DMS53 treated with DMSO at 0.1 percent for 48 hours (cell line): ENCODE data around the gene HOXB4.

Source experiments
- DNase-seq: peaks from one replicate; lab custom pipeline; 2025; ENCODE audit not compliant: unreplicated experiment; lab: John Stamatoyannopoulos, UW

The HOXB4 gene

GRCh38 chr17:48615047-48615962 lies 37.2 kb upstream of the HOXB4 start, which contains the start of gene HOXB8:
Gene HOXB8, minus strand, starts transcription at chr17:48615292. Its CDS starts 588 bp downstream, at chr17:48614704.
- no peak for DNase-seq

GRCh38 chr17:48613862-48614694 lies 35.9 kb upstream of the HOXB4 start:
- DNase-seq: no peak

- no peak for DNase-seq
Observed at GRCh38 chr17:48612854-48613691, 34.9 kb upstream of the HOXB4 start.

- no peak for DNase-seq
Observed at GRCh38 chr17:48612456-48612853, 34.3 kb upstream of the HOXB4 start.

GRCh38 chr17:48611681-48612455 lies 33.7 kb upstream of the HOXB4 start:
- DNase-seq: no peak

GRCh38 chr17:48611213-48611612 lies 33.1 kb upstream of the HOXB4 start:
- DNase-seq: no peak

GRCh38 chr17:48610282-48611211 lies 32.4 kb upstream of the HOXB4 start, which contains the start of gene HOXB7:
Gene HOXB7, minus strand, starts transcription at chr17:48611017. Its CDS starts 99 bp downstream, at chr17:48610918.
- no peak for DNase-seq

GRCh38 chr17:48609759-48610281 lies 31.7 kb upstream of the HOXB4 start:
- DNase-seq: no peak

GRCh38 chr17:48609033-48609432 lies 30.9 kb upstream of the HOXB4 start:
- DNase-seq: no peak

- no peak for DNase-seq
Observed at GRCh38 chr17:48608494-48608834, 30.3 kb upstream of the HOXB4 start.

GRCh38 chr17:48606892-48607614 lies 28.9 kb upstream of the HOXB4 start:
- DNase-seq: no peak

- no peak for DNase-seq
Observed at GRCh38 chr17:48605991-48606891, 28.1 kb upstream of the HOXB4 start.

GRCh38 chr17:48605409-48605919 lies 27.3 kb upstream of the HOXB4 start:
- DNase-seq: no peak

- no peak for DNase-seq
Observed at GRCh38 chr17:48604770-48605329, 26.7 kb upstream of the HOXB4 start, which contains the start of gene HOXB6. Gene HOXB6, minus strand, starts transcription at chr17:48604986. Its CDS starts 6,836 bp downstream, at chr17:48598150.

- no peak for DNase-seq
Observed at GRCh38 chr17:48603959-48604769, 26.0 kb upstream of the HOXB4 start.
